ENCODE measurements around the gene PLCD1. TPM values are rescaled to one million over a fixed set of nuclear protein-coding genes. Genes with fewer than 3 reads are reported as not detected.

PLCD1 gene
- total and polyA plus RNA-seq, 2 of the 13 experiments (the other 11 are each of a cell fraction or from before 2014, with no cell fraction given) = 10.1 to 12.4 TPM

DNA sequence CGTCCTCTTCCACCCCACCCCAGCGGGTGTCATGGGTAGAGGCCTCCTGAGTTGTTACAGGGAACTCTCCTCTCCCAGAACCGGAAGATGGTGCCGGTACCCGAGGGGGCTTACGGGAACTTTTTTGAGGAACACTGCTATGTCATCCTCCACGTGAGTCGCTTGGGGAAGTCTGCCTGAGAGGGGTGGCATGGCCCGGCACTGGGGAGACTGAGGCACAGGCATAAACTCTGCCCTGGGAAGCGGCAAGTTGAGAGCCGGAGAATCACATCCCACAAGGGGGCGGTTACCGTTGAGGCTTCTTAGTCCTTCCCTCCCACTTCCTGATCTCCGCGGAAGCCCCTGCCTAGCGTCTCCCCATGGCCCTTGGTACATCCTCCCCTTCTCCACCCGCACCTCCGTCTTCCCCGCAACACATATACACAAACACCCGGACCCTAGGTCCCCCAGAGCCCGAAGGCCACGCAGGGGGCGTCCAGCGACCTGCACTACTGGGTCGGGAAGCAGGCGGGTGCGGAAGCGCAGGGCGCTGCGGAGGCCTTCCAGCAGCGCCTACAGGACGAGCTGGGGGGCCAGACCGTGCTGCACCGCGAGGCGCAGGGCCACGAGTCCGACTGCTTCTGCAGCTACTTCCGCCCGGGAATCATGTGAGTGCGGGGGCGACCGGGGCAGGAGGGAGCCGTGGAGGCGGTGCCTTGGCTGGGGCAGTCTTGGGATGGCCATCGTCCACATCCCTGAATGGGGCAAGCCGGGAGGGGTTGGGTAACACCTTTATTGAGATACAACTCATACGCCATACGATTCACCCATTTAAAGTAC lies 35.4 kb downstream of the PLCD1 start (continued):
- TF ChIP-seq, protein P1, sequence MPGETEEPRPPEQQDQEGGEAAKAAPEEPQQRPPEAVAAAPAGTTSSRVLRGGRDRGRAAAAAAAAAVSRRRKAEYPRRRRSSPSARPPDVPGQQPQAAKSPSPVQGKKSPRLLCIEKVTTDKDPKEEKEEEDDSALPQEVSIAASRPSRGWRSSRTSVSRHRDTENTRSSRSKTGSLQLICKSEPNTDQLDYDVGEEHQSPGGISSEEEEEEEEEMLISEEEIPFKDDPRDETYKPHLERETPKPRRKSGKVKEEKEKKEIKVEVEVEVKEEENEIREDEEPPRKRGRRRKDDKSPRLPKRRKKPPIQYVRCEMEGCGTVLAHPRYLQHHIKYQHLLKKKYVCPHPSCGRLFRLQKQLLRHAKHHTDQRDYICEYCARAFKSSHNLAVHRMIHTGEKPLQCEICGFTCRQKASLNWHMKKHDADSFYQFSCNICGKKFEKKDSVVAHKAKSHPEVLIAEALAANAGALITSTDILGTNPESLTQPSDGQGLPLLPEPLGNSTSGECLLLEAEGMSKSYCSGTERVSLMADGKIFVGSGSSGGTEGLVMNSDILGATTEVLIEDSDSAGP (CRISPR knock-in tag; IDR thresholded peaks at IDR 0.05; ENCODE audit: borderline replicate concordance) = no peak
- TF ChIP-seq ZNF703 (CRISPR knock-in tag; IDR thresholded peaks at IDR 0.05; ENCODE audit: borderline replicate concordance) = no peak
- no peak for TF ChIP-seq SIX1 (CRISPR knock-in tag; IDR thresholded peaks at IDR 0.05; ENCODE audit: borderline replicate concordance)
- TF ChIP-seq ZNF614 (CRISPR knock-in tag; IDR thresholded peaks at IDR 0.05; ENCODE audit: borderline replicate concordance) = no peak
- no peak for TF ChIP-seq ZFX (CRISPR knock-in tag; IDR thresholded peaks at IDR 0.05; ENCODE audit: low read depth)
- no peak for TF ChIP-seq ZNF230 (CRISPR knock-in tag; IDR thresholded peaks at IDR 0.05)
- no peak for TF ChIP-seq SKIL (CRISPR knock-in tag; IDR thresholded peaks at IDR 0.05; ENCODE audit: borderline replicate concordance)
- TF ChIP-seq KLF6 (CRISPR knock-in tag; IDR thresholded peaks at IDR 0.05) = no peak
- TF ChIP-seq ZNF224 (CRISPR knock-in tag; IDR thresholded peaks at IDR 0.05) = no peak
- TF ChIP-seq, protein P2, sequence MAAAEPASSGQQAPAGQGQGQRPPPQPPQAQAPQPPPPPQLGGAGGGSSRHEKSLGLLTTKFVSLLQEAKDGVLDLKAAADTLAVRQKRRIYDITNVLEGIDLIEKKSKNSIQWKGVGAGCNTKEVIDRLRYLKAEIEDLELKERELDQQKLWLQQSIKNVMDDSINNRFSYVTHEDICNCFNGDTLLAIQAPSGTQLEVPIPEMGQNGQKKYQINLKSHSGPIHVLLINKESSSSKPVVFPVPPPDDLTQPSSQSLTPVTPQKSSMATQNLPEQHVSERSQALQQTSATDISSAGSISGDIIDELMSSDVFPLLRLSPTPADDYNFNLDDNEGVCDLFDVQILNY (CRISPR knock-in tag; conservative IDR thresholded peaks at IDR 0.05) = no peak

Data from HepG2 (cell line).